T-helper 22 cell (primary cell): ENCODE measurements around the gene TMEM178B.
"Not testable (repeated sequence)": the region's sequence is repeated elsewhere in the genome, so short reads cannot be mapped to it uniquely, and the experiment has no call there.

Source experiments
- DNase-seq: peaks from one replicate; pipeline ENCODE4 v3.0.0-alpha.2; 2020; ENCODE audit warnings: low read depth

TMEM178B gene

DNA sequence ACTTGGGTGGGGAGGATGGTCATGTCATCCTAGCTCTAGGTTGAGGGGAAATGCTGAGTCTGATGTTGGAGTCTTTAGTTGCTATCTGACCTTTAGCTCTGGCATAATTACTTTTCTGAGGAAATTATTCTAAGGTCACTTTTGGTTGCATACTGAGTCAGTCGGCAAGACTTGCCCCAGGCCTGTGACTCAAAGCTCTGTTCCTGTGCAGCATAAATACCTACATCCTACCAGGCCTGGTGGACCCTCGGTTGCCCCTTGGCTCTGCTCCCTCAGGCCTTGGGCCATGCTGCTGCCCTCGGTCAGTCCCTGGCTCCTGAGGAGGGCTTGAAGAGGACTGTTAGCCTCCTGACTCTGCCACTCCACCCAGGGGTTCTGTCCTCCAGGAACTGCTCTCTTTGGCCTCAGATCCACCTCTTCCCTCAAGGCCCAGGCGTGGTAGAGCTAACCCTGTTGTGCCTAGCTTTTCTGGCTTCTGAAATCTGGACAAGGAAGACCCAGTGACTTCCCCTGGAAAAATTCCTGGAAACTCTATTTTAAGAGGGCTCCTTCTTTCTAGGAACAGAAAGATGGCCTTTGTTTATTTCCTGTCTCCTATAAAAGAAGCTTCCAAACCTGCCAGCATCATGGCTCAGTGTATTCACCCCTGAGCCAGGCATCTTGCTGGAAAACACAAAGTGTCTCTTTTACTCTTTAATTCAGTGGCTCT lies 71.2 kb downstream of the TMEM178B start:
- no peak for DNase-seq

DNA sequence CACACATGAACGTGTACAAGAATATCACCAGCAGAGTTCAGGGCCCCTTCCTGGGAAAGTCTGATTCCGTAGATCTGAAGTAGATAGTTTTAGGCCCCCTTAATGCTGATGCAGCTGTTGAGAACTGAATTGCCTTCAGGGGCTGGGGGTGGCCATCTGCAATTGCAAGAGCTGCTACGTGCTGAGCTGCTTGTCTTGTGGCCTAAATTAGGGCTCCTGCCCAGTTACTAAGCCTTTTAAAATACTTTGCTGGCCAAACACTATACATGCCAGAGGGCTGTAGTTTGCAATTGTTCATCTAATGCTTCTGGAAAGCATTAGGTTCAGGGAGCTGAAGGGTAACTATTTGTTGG lies 71.7 kb downstream of the TMEM178B start:
- DNase-seq: no peak

DNA sequence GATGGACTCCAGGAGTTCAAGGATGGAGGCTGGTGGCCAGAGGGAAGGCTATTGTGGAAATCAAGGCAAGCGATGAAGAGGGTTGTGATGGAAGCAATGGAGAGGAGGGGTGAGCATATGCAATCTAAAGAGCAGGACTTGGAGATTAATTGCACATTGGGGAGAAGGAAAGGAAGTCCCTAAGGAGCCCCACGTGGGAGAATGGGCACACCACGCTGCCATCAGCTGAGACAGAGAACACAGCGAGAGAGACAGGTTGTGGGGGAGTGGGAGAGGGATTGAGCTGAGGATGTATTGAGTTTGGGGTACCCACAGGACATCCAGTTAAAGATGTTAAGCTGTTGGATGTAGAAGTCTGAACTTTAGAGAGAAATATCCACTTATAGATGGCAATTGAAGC lies 73.6 kb downstream of the TMEM178B start:
- DNase-seq: no peak

DNA sequence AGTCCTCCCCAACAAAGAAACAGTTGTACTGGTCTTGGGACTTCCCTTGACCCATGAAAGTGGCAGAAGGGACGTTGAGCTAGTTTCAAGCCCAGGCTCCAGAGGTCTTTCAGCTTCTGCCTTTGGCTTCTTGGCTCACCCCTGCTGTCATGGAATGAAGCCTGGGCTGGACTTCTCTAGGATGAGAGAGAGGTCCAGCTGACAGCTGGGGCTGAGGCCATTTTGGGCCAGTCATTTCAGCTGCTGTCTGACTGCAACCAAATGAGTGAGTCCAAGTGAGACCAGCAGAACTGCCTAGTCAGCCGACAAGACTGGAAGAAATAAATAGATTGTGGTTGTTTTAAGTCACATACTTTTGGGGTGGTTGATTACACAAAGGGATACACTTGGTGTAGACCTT lies 76.6 kb downstream of the TMEM178B start:
- no peak for DNase-seq

DNA sequence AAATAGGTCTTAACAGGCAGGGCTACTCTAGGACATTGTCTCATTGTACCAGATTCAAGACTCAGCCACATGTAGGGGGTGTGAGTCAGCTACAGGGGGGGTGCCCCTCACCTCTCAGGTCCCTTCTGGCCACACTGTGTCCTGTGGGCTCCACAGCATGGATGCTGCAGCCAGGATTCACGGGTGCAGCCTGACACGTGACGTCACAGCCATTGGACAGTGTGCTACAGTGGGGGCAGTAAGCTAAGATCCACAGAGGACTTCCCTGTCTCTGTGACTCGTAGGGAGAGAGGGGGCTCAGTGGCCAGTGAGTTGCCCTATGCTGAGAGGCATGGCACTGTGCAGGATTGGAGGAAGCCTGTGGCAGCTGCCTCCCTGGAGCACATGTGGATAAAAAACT lies 77.9 kb downstream of the TMEM178B start:
- no peak for DNase-seq

DNA sequence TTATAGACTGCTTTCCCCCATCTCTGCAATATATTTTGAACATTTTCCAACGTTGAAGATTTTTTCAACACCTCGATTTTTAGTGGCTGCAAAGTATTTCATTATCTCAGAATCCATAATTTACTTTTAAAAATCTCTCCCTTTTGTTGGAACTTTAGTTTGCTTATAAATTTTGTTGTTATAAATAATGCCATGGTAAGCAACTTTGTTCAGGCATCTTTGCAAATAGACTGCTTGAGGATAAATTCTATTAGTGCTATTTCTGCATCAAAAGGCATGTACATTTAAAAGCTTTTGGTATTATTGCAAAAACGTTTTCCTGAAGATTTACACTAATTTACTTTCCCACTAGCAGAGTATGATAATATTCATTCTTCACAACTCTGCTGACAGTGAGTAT lies 79.4 kb downstream of the TMEM178B start:
- DNase-seq: no peak

DNA sequence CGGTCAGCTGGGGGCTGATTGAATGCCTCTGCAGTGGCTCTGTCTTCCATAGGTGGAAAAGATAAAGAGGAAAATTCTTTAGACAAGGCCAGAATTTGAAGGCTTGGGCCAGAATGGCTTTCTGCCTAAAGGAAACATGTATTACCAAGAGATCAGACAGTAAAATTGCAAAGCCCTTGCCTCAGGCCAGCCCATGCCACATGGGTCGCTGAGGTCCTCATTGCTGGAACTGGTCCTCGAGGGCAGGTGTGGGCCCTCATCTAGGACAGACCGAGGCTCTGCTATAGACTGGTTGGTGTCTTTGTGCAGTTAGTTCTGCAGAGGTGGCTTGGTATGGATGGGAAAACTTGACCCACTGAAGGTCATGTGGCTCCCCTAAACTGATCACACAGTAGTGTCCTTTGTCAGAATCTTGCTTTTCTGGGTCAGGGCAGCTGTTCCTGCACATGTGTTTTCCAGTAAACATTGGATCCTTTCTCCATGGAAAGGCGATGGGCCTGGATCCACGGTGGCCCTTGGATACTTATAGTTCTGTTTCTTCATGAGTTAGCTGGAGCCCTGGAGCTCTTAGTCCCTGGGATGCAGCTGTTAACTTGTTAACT lies 80.4 kb downstream of the TMEM178B start:
- no peak for DNase-seq

DNA sequence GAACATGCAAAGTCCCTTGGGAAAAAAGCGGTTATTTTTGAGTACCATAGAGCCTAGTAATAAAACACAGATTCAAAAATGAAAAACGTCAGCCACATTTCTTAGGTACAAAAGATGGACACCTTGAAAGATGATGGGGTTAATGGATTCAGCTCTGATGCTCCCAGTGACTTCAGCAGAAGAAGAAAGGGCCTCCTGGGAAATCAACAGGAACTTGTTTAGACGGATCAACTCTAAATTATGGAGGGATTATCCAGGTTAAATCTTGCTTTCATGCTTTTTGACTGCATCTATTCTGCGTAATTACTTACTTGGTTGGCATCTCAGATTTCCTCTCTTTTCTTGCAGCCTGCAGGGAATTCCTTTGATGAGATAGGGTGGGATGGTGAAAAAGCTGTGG lies 82.5 kb downstream of the TMEM178B start:
- no peak for DNase-seq

DNA sequence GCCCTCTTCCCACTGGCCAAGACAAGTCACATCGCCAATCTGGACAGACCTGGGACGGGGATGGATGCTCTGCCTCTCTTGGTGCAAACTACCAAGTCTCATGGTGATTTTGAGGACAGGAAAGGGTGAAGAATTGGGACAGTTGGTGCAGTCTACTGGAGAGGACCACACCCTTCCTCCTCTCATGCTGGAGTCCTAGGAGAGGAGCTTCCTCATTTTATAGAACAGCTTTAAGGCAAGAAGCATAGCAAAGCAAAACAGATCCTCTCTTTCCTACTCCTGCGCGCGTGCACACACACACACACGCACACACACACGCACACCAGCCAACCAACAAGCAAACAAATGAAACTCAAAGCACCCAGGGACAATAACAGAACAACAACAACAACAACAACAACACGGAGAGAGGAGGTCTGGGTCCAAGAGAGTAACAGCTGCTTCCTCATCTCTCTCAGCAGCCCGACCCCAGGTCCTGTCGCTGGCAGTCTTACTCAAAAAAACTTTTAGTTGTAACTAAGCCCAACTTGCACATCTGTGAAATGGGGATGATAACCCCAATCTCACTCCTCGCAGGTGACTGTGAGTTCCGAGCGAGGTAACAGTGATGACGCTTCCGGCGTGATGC lies 83.4 kb downstream of the TMEM178B start:
- no peak for DNase-seq

DNA sequence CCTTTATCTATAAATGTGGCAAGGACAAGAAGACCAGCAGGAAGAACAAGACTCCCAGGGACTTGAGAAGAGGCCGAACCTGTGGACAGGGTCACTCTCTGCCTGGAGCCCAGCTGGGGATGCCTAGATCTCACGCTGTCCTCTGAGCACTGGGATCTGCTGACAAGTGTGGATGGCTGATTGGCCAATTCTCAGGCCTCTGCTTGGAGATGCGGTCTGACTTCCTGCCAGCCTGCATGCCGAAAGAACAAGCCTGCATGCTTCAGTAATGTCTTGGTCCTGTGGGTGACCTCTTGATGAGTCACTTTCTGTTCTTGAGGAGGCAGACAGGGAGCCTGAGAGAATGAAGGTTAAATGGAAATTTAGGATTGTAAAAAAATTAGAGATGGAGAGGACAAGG lies 84.7 kb downstream of the TMEM178B start:
- no peak for DNase-seq

DNA sequence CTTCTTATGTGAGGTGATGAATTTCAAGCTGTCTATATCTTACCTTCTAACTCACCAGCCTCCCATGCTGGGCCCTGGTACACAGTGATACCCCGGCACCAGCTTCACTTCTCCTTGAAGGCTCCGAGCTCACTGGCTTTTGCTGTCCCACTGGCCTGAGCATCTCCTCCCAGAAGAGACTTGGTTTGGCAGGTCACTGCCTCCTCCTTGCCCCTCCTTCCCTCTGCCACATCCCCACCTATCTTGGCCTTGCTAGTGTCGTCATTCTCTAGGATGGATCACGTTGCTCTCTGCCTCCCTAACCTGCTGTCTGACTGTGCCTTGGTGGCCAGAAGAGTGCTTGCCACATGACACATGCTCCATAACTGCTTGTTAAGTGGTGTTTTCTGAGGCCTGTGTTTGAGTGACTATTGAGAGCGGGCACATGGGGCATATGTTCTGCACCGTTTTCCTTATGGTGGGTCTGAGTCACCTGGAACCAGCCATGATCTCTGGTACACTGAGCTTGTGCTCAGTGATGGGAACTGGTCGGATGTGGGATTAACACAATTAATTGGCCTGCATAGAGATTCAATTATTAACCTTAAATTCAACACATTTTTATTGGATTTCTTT lies 86.5 kb downstream of the TMEM178B start:
- no peak for DNase-seq

DNA sequence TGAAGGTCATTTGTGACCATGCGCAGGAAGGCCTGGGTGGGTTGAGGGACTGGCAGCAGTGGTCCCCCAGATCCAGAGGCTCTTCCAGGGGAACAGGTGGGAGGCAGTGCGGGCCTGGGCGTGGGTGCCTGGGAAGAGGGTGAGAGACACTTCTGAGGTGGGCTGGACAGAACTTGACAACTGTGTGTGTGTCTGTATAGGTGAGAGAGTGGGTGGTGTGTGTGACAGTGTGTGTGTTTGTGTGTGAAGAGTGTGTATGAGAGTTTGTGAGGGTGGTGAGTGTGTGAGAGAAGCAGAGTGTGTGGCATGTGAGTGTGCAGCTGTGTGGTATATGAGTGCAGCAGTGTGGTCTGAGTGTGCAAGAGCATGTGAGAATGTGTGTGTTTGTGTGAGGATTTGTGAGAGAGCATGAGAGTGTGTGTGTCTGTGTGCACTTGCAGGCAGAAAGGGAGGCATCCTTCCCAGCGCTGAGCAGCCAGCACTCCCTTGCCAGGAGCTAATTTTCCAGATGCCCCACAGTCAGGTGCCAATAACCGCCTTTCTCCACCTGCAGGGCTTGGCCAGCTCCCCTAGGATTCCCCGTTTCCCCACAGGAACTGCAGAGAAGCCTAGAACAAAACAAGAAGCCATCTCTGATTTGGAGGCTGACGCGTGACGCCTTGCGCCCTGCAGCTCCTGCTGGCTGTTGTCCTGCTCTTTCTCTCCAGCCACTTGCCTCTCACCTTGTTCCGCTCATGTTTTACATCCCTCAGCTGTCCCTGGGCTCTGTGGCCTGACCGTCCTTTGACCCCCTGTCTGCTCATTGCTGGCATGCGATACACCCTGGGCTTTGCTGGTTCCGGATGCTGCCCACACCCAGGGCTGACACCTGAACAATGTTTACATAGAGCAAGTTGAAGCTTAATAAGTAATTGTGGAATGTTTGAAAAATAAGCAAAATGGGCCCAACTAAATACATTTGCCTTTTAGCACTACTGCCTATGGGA lies 88.0 kb downstream of the TMEM178B start:
- no peak for DNase-seq

DNA sequence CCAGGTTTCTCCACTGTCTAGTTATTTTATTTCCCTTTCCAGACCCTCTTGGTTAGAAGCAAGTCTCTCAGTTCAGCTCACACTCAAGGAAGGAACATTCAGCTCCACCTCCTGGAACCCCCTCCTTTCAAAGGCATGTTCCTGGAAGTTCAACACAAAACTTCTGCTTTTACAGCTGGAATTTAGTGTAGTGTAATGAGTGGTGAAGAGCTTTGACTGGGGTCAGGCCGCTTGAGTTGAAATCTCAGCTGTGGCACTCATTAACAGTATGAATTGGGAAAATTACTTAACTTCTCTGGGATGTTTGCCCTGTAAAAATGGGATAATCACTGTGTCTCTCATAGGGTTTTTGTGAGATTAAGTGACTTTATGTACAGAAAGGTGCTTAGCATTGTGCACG lies 91.7 kb downstream of the TMEM178B start:
- DNase-seq: no peak

DNA sequence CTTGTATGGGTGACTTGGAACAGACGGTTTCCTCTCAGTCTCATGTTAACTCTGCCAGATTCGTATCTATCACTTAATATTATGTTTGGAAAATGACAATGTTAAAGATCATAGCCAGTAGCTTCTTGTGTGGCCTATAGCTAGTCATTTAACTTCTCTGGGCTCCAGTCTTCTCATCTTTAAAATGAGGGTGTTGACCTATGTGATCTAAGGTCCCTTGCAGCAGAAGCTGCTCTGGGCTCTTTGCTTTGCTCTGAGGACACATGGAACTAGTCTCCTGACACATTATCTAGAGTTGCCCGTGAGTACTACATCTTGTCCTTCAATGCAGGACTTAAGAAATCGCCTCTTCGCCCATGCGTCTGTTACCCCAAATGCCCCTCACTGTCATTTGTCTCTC lies 93.1 kb downstream of the TMEM178B start:
- no peak for DNase-seq

DNA sequence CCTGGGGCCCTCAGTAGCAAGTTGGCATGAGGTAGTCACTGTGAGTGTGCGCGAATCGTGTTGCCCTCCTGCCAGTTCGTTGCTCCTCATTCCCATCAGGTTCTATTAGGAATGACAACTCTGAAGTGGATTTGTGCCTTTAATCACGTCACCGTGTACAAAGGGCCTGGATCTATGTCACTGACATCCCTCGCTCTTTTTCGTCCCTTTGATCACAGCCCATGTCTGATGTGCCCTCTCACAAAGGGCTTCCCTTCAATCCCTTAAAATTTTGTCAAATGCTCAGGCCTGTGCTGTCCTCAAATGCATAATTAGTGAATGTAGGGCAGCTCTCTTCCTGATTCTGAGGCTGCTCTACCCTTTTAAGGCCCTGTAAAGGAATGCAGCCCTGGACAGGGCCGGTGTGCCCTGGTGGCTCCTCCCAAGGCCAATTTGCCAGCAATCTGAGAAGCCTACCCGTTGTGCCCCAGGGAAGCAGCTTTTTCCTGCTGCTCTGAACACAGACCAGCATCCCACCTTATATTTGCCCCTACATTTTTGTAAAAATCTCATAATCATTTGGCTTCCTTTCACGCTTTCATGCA lies 93.6 kb downstream of the TMEM178B start:
- no peak for DNase-seq

DNA sequence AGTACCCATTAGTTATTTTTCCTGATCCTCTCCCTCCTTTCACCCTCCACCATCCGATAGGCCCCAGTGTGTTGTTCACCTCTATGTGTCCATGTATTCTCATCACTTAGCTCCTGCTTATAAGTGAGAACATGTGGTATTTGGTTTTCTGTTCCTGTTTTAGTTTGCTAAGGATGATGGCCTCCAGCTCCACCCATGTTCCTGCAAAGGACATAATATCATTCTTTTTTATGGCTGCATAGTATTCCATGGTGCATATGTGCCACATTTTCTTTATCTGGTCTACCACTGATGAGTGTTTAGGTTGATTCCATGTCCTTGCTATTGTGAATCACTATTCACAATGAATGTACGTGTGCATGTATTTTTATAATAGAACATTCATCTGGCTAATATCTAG lies 95.3 kb downstream of the TMEM178B start:
- not testable (repeated sequence) for DNase-seq

DNA sequence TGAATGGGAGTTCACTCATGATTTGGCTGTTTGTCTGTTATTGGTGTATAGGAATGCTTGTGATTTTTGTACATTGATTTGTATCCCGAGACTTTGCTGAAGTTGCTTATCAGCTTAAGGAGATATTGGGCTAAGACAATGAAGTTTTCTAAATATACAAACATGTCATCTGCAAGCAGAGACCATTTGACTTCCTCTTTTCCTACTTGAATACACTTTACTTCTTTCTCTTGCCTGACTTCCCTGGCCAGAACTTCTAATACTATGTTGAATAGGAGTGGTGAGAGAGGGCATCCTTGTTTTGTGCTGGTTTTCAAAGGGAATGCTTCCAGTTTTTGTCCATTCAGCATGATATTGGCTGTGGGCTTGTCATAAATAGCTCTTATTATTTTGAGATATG lies 101.9 kb downstream of the TMEM178B start:
- DNase-seq: not testable (repeated sequence)

DNA sequence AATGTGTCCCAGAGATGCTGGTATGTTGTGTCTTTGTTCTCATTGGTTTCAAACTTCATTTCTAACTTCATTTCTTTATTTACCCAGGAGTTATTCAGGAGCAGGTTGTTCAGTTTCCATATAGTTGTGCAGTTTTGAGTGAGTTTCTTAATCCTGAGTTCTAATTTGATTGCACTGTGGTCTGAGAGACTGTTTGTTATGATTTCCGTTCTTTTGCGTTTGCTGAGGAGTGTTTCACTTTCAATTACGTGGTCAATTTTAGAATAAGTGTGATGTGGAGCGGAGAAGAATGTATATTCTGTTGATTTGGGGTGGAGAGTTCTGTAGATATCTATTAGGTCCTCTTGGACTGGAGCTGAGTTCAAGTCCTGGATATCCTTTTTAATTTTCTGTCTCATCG lies 103.3 kb downstream of the TMEM178B start:
- not testable (repeated sequence) for DNase-seq

DNA sequence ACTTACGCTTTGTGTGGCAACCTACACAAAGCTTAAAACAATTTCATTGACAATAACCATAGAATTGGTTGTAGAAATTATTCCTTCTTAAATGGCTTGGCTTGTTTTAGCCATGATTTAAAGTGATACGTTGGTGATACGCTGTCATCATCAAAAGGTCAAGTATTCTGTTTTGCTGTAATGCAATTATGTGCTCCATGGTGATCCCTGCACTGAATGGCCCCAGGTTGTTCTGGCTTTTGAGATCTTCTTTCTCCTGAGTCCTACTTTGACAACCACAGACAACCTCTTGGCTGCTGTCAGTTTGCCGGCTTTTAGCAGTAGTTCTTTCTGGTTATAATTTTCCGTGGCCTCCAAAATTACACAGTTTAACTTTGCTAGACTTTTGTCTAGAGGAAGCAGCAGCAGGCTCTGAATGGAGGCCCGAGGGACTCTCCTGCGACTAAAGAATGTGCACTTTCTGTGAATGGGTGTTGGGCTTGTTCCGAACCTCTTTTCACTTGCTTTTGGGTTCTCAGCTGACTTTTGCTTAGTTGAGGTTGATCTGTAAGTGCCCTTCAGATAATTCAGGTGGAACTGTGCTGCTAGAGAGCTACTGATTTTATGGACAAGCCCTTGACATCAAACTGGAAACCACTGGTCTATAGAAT lies 104.7 kb downstream of the TMEM178B start:
- no peak for DNase-seq

DNA sequence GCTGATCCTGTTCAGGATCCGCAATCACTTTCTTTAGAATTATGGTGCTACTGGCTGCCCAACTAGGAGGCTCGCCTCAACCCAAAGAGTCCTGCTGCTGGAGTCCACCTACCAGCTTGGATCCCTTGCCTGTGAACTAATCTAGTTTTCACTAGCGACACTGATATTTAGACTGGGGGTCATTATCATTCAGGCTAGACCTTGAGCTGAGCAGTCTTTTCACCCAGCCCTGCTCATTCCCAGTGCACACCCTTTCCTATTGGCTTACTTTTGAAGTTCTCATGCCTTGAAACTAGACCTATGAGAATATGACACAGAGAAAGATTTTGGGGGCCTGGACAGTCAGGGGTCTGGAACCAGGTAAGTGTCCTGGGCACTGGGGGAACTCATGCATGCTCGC lies 107.9 kb downstream of the TMEM178B start:
- DNase-seq: no peak

DNA sequence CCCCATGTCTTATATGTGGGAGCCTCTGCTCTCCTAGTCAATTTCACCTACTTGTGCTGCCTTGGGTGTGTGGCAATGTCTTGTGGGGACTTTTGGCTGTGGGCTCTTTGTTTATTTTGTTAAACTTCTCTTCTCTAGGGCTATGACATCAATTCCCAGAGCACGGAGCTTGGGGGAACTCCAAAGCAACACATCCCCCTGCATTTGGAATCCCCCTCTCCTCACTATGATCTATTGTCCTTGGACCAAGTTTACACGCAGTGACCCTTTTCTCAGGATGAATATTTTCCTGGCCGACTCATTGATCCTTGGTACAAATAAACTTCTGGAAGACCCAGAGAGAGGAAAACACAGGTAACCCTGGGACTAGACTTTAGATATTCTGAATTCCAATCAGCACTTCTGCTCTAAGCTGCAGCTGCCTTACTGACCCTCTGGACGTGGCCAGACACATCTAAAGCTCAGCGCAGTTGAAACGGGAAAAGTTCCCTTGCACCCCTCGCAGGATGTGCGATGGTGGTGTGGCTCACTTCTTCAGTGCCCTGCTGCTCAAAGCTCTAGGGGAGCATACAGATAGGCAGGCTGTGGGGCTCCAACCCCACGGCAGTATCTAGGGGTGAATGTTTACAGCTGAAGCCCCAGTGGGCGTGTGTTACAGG lies 110.8 kb downstream of the TMEM178B start:
- DNase-seq: no peak
